Adipose tissue (tissue), 3 donors: ENCODE results near the gene EEFSEC. TPM values are rescaled to one million over a fixed set of nuclear protein-coding genes. Genes with fewer than 3 reads are reported as not detected.

Source experiments
- H3K27ac ChIP-seq: one replicate; pipeline ENCODE4 v1.5.1; 2013; ENCODE audit warnings: low read depth, low read length
- WGBS, 3 donors: extraction: QIAGEN DNeasy Blood & Tissue Kit; methylation state at CpG; one replicate each; pipeline ENCODE4 v1.1.7; 2013; 5-methylcytosine and 5-hydroxymethylcytosine counted together
- polyA plus RNA-seq, 3 donors: library from polyadenylated mRNA; stranded (reverse); fragments of 200-250 nt; gene quantifications; one replicate each; pipeline ENCODE4 v1.2.3, GENCODE V29; 2013
- donor health status: healthy with polysubstance abuse.
- donor health status: Bipolar disorder and iron deficiency.
- donor health status: healthy.

EEFSEC gene
- polyA plus RNA-seq, 3 donors: 8.9 to 14.6 (median 9.0) TPM

- WGBS, 3 donors: 91 to 100% (median 96%) methylated on average over 1 of the region's 1 CpG
- no peak overlapping the region for H3K27ac ChIP-seq
These were observed 136.3 kb downstream of the EEFSEC start for GRCh38 chr3:128289534-128289933.

- H3K27ac ChIP-seq: no peak overlapping the region
- WGBS, 3 donors: 93 to 97% (median 95%) methylated on average over 3 of the region's 3 CpGs
These were observed 137.2 kb downstream of the EEFSEC start for GRCh38 chr3:128290484-128290883.

GRCh38 chr3:128293930-128294329, 140.6 kb downstream of the EEFSEC start:
- WGBS, 3 donors: 94 to 100% (median 95%) methylated on average over 1 of the region's 1 CpG
- no peak overlapping the region for H3K27ac ChIP-seq

DNA sequence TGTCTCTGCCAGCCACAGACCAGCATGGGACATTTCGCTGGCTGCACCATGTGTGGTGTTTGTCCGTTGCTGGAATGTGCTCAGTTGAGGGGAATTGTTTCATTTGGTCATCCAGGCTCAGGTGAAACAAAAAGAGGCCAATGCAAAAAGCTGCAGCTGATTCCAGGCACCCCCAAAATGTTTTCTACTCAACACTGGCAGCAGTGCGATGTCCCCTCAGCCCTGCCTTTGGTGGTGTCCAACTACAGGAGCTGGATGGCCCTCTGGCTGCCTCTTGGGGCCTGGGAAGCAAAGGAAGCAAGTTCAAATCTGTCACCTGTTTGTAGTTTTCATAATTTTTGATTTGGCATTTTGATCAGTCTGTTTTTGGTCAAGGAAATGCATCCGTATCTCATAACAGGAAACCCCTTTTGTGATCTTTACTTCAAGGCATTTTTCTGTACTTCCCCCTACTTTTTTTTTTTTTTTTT, 141.8 kb downstream of the EEFSEC start:
- no peak overlapping the region for H3K27ac ChIP-seq
- WGBS, 3 donors: 82 to 86% (median 82%) methylated on average over 4 of the region's 4 CpGs

DNA sequence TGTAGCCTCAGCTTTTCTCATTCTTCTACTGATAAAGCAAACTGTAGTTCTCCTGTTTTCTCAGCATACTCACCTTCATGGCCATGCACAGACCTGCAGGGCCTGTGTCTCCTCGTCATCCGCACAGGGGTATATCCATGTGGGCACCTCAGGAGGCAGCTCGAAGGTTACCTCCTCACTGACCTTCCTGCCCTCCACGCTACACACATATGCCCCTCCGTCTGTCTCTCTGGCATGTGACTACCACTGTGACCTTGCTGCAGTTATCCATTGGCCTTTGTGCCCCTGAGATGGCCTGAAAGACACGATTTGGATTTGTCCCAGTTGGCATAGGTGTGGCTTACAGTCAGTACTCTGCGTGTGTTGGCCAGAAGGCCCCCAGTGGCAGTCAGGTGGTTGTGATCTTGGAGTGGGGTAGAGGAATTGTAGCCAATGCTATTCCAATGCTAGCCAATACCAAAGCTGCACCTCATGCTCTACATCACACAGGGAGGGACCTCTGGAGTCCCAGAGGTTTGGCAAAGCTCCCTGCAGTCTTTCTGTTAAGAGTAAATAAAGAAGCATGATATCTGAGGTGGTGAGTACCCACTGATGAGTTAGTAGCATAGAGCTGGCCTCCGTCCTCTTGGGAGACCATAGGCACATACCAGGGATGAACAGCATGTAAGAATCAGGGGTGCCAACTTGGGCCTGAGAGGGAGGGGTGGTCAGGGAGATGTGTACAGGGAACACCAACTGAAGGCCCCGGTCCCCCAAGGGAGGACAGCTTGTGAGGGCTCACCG, 143.4 kb downstream of the EEFSEC start:
- whole genome bisulfite sequencing, 3 donors: 75 to 94% (median 91%) methylated on average over 10 of the region's 10 CpGs
- no peak overlapping the region for H3K27ac ChIP-seq

GRCh38 chr3:128297401-128298138, 144.3 kb downstream of the EEFSEC start:
- WGBS, 3 donors: 38 to 75% (median 43%) methylated on average over 2 of the region's 2 CpGs
- no peak overlapping the region for H3K27ac ChIP-seq

GRCh38 chr3:128301186-128302023, 148.1 kb downstream of the EEFSEC start:
- 81 to 94% (median 83%) methylated on average over 8 of the region's 8 CpGs for WGBS, 3 donors
- H3K27ac ChIP-seq: no peak overlapping the region

DNA sequence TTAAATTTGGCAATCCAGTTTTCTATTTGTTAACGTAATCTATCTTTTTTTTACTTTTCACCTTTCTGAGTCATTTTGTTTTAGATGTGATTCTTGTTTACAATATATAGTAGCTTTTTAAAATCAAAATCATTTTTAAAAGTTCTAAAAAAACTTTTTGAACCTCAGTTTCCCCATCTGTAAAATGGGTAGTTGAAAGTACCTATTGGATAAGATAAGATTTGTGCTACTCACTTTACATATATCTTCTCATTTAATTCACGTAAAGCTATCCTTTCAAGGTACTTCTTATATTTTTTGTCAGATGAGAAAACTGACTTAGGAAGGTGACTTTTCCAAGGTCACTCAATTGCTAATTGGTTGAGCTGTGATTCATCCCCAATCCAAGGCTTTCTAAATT, 153.2 kb downstream of the EEFSEC start:
- no peak overlapping the region for H3K27ac ChIP-seq
- WGBS, 3 donors: 91 to 99% (median 98%) methylated on average over 2 of the region's 2 CpGs

DNA sequence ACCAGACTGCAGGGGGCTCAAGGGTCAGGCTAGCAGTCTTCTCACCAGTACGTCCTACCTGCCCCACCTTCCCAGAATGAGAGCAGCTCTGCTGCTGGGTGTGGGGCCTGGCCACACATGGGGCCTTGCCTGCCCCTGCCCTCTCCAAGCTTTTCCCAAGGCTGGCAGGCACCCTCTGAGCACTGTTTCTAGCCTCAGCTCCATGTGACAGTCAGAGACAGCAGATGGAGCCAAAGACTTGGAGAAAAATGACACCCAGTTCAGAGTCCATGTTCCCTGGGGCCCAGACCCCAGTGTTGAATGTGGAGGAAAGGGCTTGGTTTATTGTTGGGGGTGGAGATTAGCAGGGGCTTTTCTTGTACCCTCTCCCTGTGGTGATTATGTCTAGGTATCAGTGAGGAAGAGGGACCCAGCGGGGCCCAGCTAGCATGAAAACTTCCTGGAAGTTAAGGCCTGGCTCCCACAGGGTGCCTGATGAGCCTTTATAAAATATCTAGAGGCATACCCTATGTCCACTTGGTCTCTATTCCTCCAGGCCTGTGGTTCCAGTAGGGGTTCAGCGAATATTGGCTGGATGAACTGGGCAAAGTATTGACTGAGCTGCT, 153.8 kb downstream of the EEFSEC start:
- no peak overlapping the region for H3K27ac ChIP-seq
- 84 to 93% (median 93%) methylated on average over 3 of the region's 3 CpGs for WGBS, 3 donors

DNA sequence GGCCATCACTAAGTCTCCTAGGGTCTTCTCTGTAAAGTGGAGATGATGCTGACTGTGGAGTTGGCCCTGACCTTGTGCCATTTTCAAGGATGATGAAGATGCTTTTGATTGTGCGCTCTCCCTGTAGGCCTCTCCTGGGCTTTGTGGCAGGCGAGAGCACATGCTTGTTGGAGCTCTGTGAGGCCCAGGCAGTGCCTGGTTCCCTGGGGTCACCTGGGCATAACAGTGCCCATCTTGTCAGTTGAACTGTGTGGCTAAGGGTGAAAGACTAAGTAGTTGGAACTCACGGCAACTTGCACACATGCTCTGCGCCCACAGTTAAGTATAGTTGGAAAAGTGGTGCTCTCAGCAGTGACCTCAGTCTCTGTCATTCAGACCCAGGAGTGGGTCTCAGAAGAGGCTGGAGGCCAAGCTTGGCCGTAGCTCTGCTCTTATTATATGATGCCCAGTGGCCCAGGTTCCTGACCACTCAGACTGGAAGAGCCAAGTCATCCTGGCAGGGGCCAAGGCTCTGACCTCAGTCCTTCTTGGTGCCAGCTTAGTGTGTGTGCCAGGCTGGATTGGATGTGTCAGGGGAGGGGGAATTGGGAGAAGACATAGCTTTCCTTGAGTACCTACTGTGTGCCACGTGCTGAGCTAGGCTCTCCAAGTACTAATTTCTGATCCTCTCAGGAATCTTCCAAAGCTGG, 154.6 kb downstream of the EEFSEC start:
- no peak overlapping the region for H3K27ac ChIP-seq
- 93 to 96% (median 95%) methylated on average over 6 of the region's 6 CpGs for WGBS, 3 donors

- WGBS, 3 donors: 76 to 97% (median 96%) methylated on average over 8 of the region's 8 CpGs
- H3K27ac ChIP-seq: no peak overlapping the region
These were observed 155.7 kb downstream of the EEFSEC start for GRCh38 chr3:128309026-128309425.

- 41 to 96% (median 72%) methylated on average over 4 of the region's 4 CpGs for WGBS, 3 donors
- H3K27ac ChIP-seq: no peak overlapping the region
These were observed 157.2 kb downstream of the EEFSEC start for GRCh38 chr3:128310286-128311058.

DNA sequence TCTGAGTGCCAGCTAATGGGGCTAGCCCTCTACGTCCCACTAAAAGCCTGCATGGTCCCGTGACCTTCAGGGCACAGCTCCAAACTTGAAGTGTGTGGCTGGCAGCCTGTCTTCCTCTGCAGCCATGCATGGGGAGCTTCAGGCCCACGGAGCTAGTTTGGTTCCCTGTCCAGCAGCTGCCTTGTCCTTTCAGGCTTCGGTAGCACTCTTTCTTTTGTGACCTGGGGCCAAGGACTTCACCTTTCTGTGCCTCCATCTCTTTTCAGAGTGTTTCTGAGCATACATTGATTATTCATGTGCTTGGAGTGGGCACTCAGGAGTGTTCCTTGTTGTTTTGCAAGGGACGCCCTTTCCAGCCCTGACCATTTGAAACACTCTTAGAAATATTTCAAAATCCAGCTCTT, 158.2 kb downstream of the EEFSEC start:
- WGBS, 3 donors: 50 to 84% (median 51%) methylated on average over 5 of the region's 5 CpGs
- no peak overlapping the region for H3K27ac ChIP-seq

- WGBS, 3 donors: 92 to 99% (median 98%) methylated on average over 10 of the region's 10 CpGs
- no peak overlapping the region for H3K27ac ChIP-seq
These were observed 159.0 kb downstream of the EEFSEC start for GRCh38 chr3:128312271-128312670.

- 94 to 100% (median 97%) methylated on average over 5 of the region's 5 CpGs for WGBS, 3 donors
- H3K27ac ChIP-seq: no peak overlapping the region
These were observed 159.9 kb downstream of the EEFSEC start for GRCh38 chr3:128313071-128313725.

- no peak overlapping the region for H3K27ac ChIP-seq
- WGBS, 3 donors: 50 to 88% (median 67%) methylated on average over 2 of the region's 2 CpGs
These were observed 160.7 kb downstream of the EEFSEC start for GRCh38 chr3:128313935-128314334.

DNA sequence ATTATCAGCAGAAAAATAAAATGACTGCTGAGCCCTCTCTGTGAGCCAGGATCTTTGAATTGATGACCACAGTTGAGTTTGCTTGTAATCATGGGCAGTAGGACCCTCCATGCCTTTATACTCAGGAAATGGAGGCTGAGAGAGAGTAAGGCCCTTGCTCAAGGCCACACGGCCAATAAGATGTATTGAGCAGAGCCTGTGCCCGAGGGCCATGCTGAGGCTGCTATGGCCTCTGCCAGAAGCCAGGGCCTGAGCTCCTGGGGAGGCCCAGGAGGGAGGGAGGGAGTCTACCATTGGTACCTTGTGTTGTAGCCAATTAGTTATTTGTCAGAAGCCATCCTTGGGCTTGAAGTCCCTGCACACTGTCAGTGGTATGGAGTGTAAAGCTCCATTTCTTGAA, 162.0 kb downstream of the EEFSEC start:
- no peak overlapping the region for H3K27ac ChIP-seq
- WGBS, 3 donors: 93 to 100% (median 100%) methylated on average over 2 of the region's 2 CpGs
